Suprapubic skin (tissue), 4 donors: ENCODE measurements around the gene AKAP13.

Experiments
- EP300 ChIP-seq: sonication (generic); formaldehyde crosslinking; IDR thresholded peaks from one replicate; pipeline ENCODE4 v1.6.1; 2017; ENCODE audit warnings: antibody characterized with exemption
- POLR2A ChIP-seq, 2 donors: fragments of 450-650 bp; IDR thresholded peaks; one replicate each; pipeline ENCODE4 v1.6.1; 2017; ENCODE audit warnings: antibody characterized with exemption in 2 of 2, mild to moderate bottlenecking in 2 of 2, moderate library complexity in 2 of 2
- POLR2AphosphoS5 ChIP-seq, 3 donors: sonication (generic); formaldehyde crosslinking; IDR thresholded peaks; one replicate each; pipeline ENCODE4 v1.6.1; 2017; ENCODE audit warnings: antibody characterized with exemption in 3 of 3
- TF ChIP-seq, protein P1 (sequence below), 2 donors: fragments of 200-600 bp in 1 of 2; fragments of 450-650 bp in 1 of 2; sonication (generic) in 1 of 2; IDR thresholded peaks; one replicate each; pipeline ENCODE4 v1.5.1; 2016 to 2019; ENCODE audit warnings: antibody characterized with exemption in 2 of 2, mild to moderate bottlenecking in 1 of 2, moderate library complexity in 1 of 2

- TF ChIP-seq EP300 = no peak
- TF ChIP-seq, protein P1, sequence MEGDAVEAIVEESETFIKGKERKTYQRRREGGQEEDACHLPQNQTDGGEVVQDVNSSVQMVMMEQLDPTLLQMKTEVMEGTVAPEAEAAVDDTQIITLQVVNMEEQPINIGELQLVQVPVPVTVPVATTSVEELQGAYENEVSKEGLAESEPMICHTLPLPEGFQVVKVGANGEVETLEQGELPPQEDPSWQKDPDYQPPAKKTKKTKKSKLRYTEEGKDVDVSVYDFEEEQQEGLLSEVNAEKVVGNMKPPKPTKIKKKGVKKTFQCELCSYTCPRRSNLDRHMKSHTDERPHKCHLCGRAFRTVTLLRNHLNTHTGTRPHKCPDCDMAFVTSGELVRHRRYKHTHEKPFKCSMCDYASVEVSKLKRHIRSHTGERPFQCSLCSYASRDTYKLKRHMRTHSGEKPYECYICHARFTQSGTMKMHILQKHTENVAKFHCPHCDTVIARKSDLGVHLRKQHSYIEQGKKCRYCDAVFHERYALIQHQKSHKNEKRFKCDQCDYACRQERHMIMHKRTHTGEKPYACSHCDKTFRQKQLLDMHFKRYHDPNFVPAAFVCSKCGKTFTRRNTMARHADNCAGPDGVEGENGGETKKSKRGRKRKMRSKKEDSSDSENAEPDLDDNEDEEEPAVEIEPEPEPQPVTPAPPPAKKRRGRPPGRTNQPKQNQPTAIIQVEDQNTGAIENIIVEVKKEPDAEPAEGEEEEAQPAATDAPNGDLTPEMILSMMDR (IDR thresholded peaks at IDR 0.05) = no peak
- TF ChIP-seq POLR2A (IDR thresholded peaks at IDR 0.05) = no peak
- TF ChIP-seq POLR2AphosphoS5 (IDR thresholded peaks at IDR 0.05) = no peak
These were observed 303.8 kb downstream of the AKAP13 start for GRCh38 chr15:85684174-85684710.
